ENCODE measurements around the gene MTG2.

GRCh38 chr20:62243106-62243505 is 60.3 kb downstream of the MTG2 start:
- TF ChIP-seq CTCF (IDR thresholded peaks at IDR 0.05) (no peak), POLR2A (IDR thresholded peaks at IDR 0.05) (no peak)
